GM19328 (cell line): ENCODE results near the gene MAST4.

ENCODE experiments used
- ATAC-seq: cut with Tn5 transposase; IDR thresholded peaks from one replicate; pipeline ENCODE4 v1.9.1; 2021; ENCODE audit warnings: mild to moderate bottlenecking, moderate library complexity; ENCODE audit not compliant: unreplicated experiment

Gene MAST4

GRCh38 chr5:67059744-67060490, 463.7 kb downstream of the MAST4 start:
- ATAC-seq, result no peak

- ATAC-seq, result no peak
These were observed 465.3 kb downstream of the MAST4 start for GRCh38 chr5:67061511-67061910.

GRCh38 chr5:67063055-67063454, 466.9 kb downstream of the MAST4 start:
- ATAC-seq, result no peak

GRCh38 chr5:67063791-67064190, 467.6 kb downstream of the MAST4 start:
- ATAC-seq, result no peak

- ATAC-seq, result no peak
These were observed 469.0 kb downstream of the MAST4 start for GRCh38 chr5:67065237-67065636.

GRCh38 chr5:67065696-67066095, 469.5 kb downstream of the MAST4 start:
- ATAC-seq, result no peak

GRCh38 chr5:67066815-67067214, 470.6 kb downstream of the MAST4 start:
- ATAC-seq, result no peak

- no peak for ATAC-seq
These were observed 477.0 kb downstream of the MAST4 start for GRCh38 chr5:67073045-67073680.

- no peak for ATAC-seq
These were observed 481.1 kb downstream of the MAST4 start for GRCh38 chr5:67077296-67077695.

GRCh38 chr5:67081261-67081660, 485.1 kb downstream of the MAST4 start:
- no peak for ATAC-seq

- no peak for ATAC-seq
These were observed 486.7 kb downstream of the MAST4 start for GRCh38 chr5:67082941-67083340.

GRCh38 chr5:67085616-67086015, 489.4 kb downstream of the MAST4 start:
- no peak for ATAC-seq

GRCh38 chr5:67089200-67089725, 493.1 kb downstream of the MAST4 start:
- no peak for ATAC-seq

GRCh38 chr5:67090040-67090439, 493.8 kb downstream of the MAST4 start:
- no peak for ATAC-seq

GRCh38 chr5:67090593-67090992, 494.4 kb downstream of the MAST4 start:
- no peak for ATAC-seq

GRCh38 chr5:67092535-67092934, 496.3 kb downstream of the MAST4 start:
- no peak for ATAC-seq

GRCh38 chr5:67093279-67093678, 497.1 kb downstream of the MAST4 start:
- no peak for ATAC-seq

GRCh38 chr5:67094476-67095300, 498.5 kb downstream of the MAST4 start:
- no peak for ATAC-seq

- ATAC-seq, result no peak
These were observed 499.4 kb downstream of the MAST4 start for GRCh38 chr5:67095346-67096171.

- ATAC-seq, result no peak
These were observed 502.5 kb downstream of the MAST4 start for GRCh38 chr5:67098656-67099055.

GRCh38 chr5:67100301-67100700, 504.1 kb downstream of the MAST4 start:
- ATAC-seq, result no peak
